NT2/D1 (cell line): ENCODE results near the gene TMEM204.

Source experiments
- SUZ12 ChIP-seq: IDR thresholded peaks from 2 replicates; pipeline ENCODE4 v1.6.1; 2011; ENCODE audit not compliant: insufficient read length, insufficient read depth; ENCODE audit errors: extremely low read depth
- YY1 ChIP-seq: IDR thresholded peaks from 2 replicates; pipeline ENCODE4 v1.6.1; 2011; ENCODE audit not compliant: insufficient read length, insufficient read depth

GRCh38 chr16:1590366-1590765, 56.9 kb downstream of the TMEM204 start:
- no peak for TF ChIP-seq YY1
- no peak for TF ChIP-seq SUZ12
